ENCODE data around the gene CATSPERZ. TPM values are rescaled to one million over a fixed set of nuclear protein-coding genes. Genes with fewer than 3 reads are reported as not detected.

Gene CATSPERZ
- total and polyA plus RNA-seq, 2 of the 13 experiments (the other 11 are each of a cell fraction or from before 2014, with no cell fraction given) = 0.22 to 0.48 TPM

- no peak for TF ChIP-seq ZBTB8A (CRISPR knock-in tag; IDR thresholded peaks at IDR 0.05; ENCODE audit: borderline replicate concordance, low read depth)
- no peak for TF ChIP-seq ZBTB10 (CRISPR knock-in tag; IDR thresholded peaks at IDR 0.05; ENCODE audit: borderline replicate concordance)
- TF ChIP-seq NCOR1 (IDR thresholded peaks at IDR 0.05; ENCODE audit: borderline replicate concordance, low read length) = peak; percentile 67; the same call in 1 of the 2 replicates
- no peak; the same call in 1 of the 2 replicates for TF ChIP-seq ZBTB39 (CRISPR knock-in tag; IDR thresholded peaks at IDR 0.05)
- TF ChIP-seq XRCC5 (optimal IDR thresholded peaks at IDR 0.05; ENCODE audit: low read length) = no peak
- TF ChIP-seq CEBPB (IDR thresholded peaks at IDR 0.05; ENCODE audit: borderline replicate concordance, low read depth, low read length) = peak; percentile 94
- TF ChIP-seq ZBTB44 (CRISPR knock-in tag; IDR thresholded peaks at IDR 0.05) = no peak
- TF ChIP-seq SP1 (IDR thresholded peaks at IDR 0.05) = no peak
- peak; percentile 91 for TF ChIP-seq SP1 (CRISPR knock-in tag; IDR thresholded peaks at IDR 0.05)
- TF ChIP-seq ZBTB4 (CRISPR knock-in tag; IDR thresholded peaks at IDR 0.05; ENCODE audit: borderline replicate concordance) = no peak
- no peak for TF ChIP-seq NFATC3 (CRISPR knock-in tag; IDR thresholded peaks at IDR 0.05)
- TF ChIP-seq ZNF224 (CRISPR knock-in tag; IDR thresholded peaks at IDR 0.05) = no peak; the same call in 1 of the 2 replicates
- no peak for TF ChIP-seq HDAC6 (IDR thresholded peaks at IDR 0.05; ENCODE audit: low read depth, low read length)
- peak; percentile 5; the same call in 1 of the 2 replicates for TF ChIP-seq ETV6 (CRISPR knock-in tag; conservative IDR thresholded peaks at IDR 0.05)
- no peak for TF ChIP-seq ZBTB1 (CRISPR knock-in tag; IDR thresholded peaks at IDR 0.05; ENCODE audit: borderline replicate concordance)
- TF ChIP-seq REL (CRISPR knock-in tag; conservative IDR thresholded peaks at IDR 0.05) = peak; percentile 68
- no peak for TF ChIP-seq NPAS2 (CRISPR knock-in tag; IDR thresholded peaks at IDR 0.05; ENCODE audit: borderline replicate concordance)
- no peak for TF ChIP-seq NR0B2 (CRISPR knock-in tag; IDR thresholded peaks at IDR 0.05)
- no peak for TF ChIP-seq ZNF556 (CRISPR knock-in tag; IDR thresholded peaks at IDR 0.05; ENCODE audit: borderline replicate concordance)
Observed at GRCh38 chr11:64269540-64270220, 30.5 kb upstream of the CATSPERZ start (continued).

All from HepG2 (cell line).